PC-3 (cell line): ENCODE data around the gene TBXAS1.

Experiments
- CTCF ChIP-seq: fragments of 300-600 bp; sonication (generic); conservative IDR thresholded peaks from 2 replicates; pipeline ENCODE4 v1.5.1; 2017; ENCODE audit warnings: antibody characterized with exemption, low read depth, mild to moderate bottlenecking, low read length
- EZH2 ChIP-seq: fragments of 300-600 bp; sonication (generic); IDR thresholded peaks from one replicate; pipeline ENCODE4 v1.6.1; 2017; ENCODE audit warnings: antibody characterized with exemption, mild to moderate bottlenecking, low read length; ENCODE audit not compliant: unreplicated experiment
- EZH2phosphoT487 ChIP-seq: fragments of 300-600 bp; sonication (generic); IDR thresholded peaks from 2 replicates; pipeline ENCODE4 v1.6.1; 2018; ENCODE audit warnings: mild to moderate bottlenecking, antibody characterized with exemption, low read length, borderline replicate concordance

GRCh38 chr7:140034421-140034820 lies 205.4 kb downstream of the TBXAS1 start:
- TF ChIP-seq CTCF: no peak
- TF ChIP-seq EZH2: no peak
- TF ChIP-seq EZH2phosphoT487: no peak
